Mesendoderm (in vitro differentiated cells): ENCODE data around the gene TBCB.
"Not testable (repeated sequence)": the region's sequence is repeated elsewhere in the genome, so short reads cannot be mapped to it uniquely, and the experiment has no call there.

Source experiments
- DNase-seq: peaks from one replicate; pipeline ENCODE4 v3.0.0; 2013
- H2AK5ac ChIP-seq: 2 replicates; pipeline ENCODE4 v1.6.1; 2013; ENCODE audit warnings: low read length, inconsistent platforms
- H2BK120ac ChIP-seq: 2 replicates; pipeline ENCODE4 v1.6.1; 2013; ENCODE audit warnings: low read depth, mild to moderate bottlenecking, low read length, moderate library complexity, mixed read lengths
- H2BK15ac ChIP-seq: replicated peaks from 2 replicates; pipeline ENCODE4 v1.6.1; 2013; ENCODE audit warnings: low read depth, mild to moderate bottlenecking, moderate library complexity
- H2BK5ac ChIP-seq: 2 replicates; pipeline ENCODE4 v1.6.1; 2013; ENCODE audit warnings: low read length, inconsistent platforms
- H3K18ac ChIP-seq: 2 replicates; pipeline ENCODE4 v1.6.1; 2013; ENCODE audit warnings: mild to moderate bottlenecking, low read length, mixed read lengths
- H3K23ac ChIP-seq: one replicate; pipeline ENCODE4 v1.6.1; 2013; ENCODE audit warnings: low read length
- H3K27ac ChIP-seq: 2 replicates; pipeline ENCODE4 v1.5.1; 2013; ENCODE audit warnings: low read depth, mild to moderate bottlenecking, inconsistent platforms, low read length, moderate library complexity
- H3K27me3 ChIP-seq: 2 replicates; pipeline ENCODE4 v1.6.1; 2013; ENCODE audit warnings: low read length, control low read depth, mild to moderate bottlenecking, inconsistent platforms; ENCODE audit not compliant: insufficient read depth, poor library complexity
- H3K36me3 ChIP-seq: 2 replicates; pipeline ENCODE4 v1.6.1; 2013; ENCODE audit warnings: low read length, inconsistent platforms; ENCODE audit not compliant: control insufficient read depth, insufficient read depth
- H3K4ac ChIP-seq: one replicate; pipeline ENCODE4 v1.6.1; 2013; ENCODE audit warnings: low read depth, mild to moderate bottlenecking, low read length, moderate library complexity
- H3K4me1 ChIP-seq: 2 replicates; pipeline ENCODE4 v1.6.1; 2013; ENCODE audit warnings: low read depth, low read length, inconsistent platforms; ENCODE audit not compliant: control insufficient read depth
- H3K4me2 ChIP-seq: 2 replicates; pipeline ENCODE4 v1.6.1; 2013; ENCODE audit warnings: low read length
- H3K4me3 ChIP-seq: 2 replicates; pipeline ENCODE4 v1.5.1; 2013; ENCODE audit warnings: mild to moderate bottlenecking, low read length
- H3K56ac ChIP-seq: one replicate; pipeline ENCODE4 v1.6.1; 2013; ENCODE audit warnings: low read length
- H3K79me1 ChIP-seq: 2 replicates; pipeline ENCODE4 v1.6.1; 2013; ENCODE audit warnings: low read length, inconsistent platforms
- H3K79me2 ChIP-seq: 2 replicates; pipeline ENCODE4 v1.6.1; 2013; ENCODE audit warnings: mild to moderate bottlenecking, low read length; ENCODE audit not compliant: control insufficient read depth, insufficient read depth
- H3K9ac ChIP-seq: 2 replicates; pipeline ENCODE4 v1.6.1; 2013; ENCODE audit warnings: low read length, inconsistent platforms
- H4K5ac ChIP-seq: one replicate; pipeline ENCODE4 v1.6.1; 2013; ENCODE audit warnings: low read length
- H4K8ac ChIP-seq: one replicate; pipeline ENCODE4 v1.6.1; 2013; ENCODE audit warnings: low read depth, mild to moderate bottlenecking, control low read depth, low read length, moderate library complexity
- WGBS: extraction: QIAGEN DNeasy Blood & Tissue Kit; methylation state at CpG from one replicate; pipeline ENCODE4 v1.1.7; 2013; ENCODE audit warnings: low lambda C conversion rate, missing lambda C conversion rate; ENCODE audit not compliant: insufficient coverage; ENCODE audit errors: extremely low coverage; 5-methylcytosine and 5-hydroxymethylcytosine counted together

TBCB gene

DNA sequence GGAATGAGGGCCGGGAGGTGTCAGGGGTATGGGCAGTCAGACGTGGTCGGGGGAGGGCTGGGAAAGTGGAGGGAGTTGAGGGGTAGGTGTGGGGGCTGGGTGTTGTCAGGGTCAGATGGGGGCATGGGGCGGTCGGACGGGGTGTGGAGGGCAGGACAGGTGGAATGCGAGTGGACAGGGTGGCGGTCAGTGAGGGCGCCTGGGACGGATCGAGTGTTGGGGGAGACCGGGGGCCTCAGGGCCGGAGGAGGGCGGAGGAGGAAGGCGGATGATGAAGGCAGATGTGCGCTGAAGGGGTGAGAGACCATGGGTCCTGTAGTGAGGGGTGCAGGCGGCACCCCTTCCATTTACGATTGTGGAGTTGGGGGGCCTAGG lies 5.7 kb downstream of the TBCB start:
- peaks cover 5% of the 10 kb centered on the region for H3K79me2 ChIP-seq
- no peak overlapping the region for H2BK15ac ChIP-seq
- no peak for DNase-seq
- H4K5ac ChIP-seq = no peak overlapping the region
- peaks cover 4% of the 10 kb centered on the region for H3K36me3 ChIP-seq
- H2BK120ac ChIP-seq = no peak overlapping the region
- peaks cover 9% of the 10 kb centered on the region for H3K79me1 ChIP-seq
- H3K4ac ChIP-seq = no peak overlapping the region
- no peak overlapping the region for H3K4me2 ChIP-seq
- no peak overlapping the region for H2BK5ac ChIP-seq
- no peak overlapping the region for H3K27ac ChIP-seq
- no CpG with 5 or more reads among the region's 18 CpGs for WGBS
- peaks cover 4% of the 10 kb centered on the region for H3K4me1 ChIP-seq
- H3K27me3 ChIP-seq = no peaks in the 10 kb centered on the region
- H3K18ac ChIP-seq = no peak overlapping the region
- no peak overlapping the region for H3K56ac ChIP-seq
- no peak overlapping the region for H4K8ac ChIP-seq
- H3K9ac ChIP-seq = no peak overlapping the region
- no peak overlapping the region for H3K4me3 ChIP-seq
- H2AK5ac ChIP-seq = no peak overlapping the region
- H3K23ac ChIP-seq = no peak overlapping the region

DNA sequence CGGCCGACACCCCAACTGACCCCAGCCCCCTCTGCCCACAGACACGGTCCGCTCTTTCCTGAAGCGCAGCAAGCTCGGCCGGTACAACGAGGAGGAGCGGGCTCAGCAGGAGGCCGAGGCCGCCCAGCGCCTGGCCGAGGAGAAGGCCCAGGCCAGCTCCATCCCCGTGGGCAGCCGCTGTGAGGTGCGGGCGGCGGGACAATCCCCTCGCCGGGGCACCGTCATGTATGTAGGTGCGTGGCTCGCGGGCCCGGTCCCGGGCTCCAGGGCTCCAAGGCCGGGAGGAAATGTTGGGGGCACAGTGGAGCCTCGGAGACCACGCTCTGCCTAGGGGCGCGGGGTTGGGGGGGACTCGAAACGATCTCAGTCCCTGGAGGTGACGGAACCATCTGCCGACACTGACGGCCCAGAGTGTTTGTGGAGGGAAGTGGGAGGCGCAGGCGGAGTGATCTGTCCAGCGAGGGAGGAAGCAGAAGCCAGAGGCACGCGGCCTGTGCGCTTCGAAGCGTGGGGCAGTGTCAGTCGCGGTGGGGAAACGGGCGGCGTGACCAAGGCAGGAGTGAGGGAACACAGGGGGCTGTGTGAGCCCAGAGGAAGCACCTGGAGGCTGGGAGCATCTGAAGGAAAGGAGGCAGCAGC lies 6.3 kb downstream of the TBCB start:
- H3K4me3 ChIP-seq = no peak overlapping the region
- DNase-seq = no peak
- H3K27ac ChIP-seq = no peak overlapping the region
- no peak overlapping the region for H2BK5ac ChIP-seq
- no peaks in the 10 kb centered on the region for H3K4me1 ChIP-seq
- H3K4me2 ChIP-seq = no peak overlapping the region
- no peak overlapping the region for H2AK5ac ChIP-seq
- H3K27me3 ChIP-seq = no peaks in the 10 kb centered on the region
- H3K23ac ChIP-seq = no peak overlapping the region
- no peak overlapping the region for H3K56ac ChIP-seq
- H3K9ac ChIP-seq = no peak overlapping the region
- no peak overlapping the region for H3K4ac ChIP-seq
- no peak overlapping the region for H4K5ac ChIP-seq
- no peak overlapping the region for H2BK15ac ChIP-seq
- peaks cover 3% of the 10 kb centered on the region for H3K79me1 ChIP-seq
- H2BK120ac ChIP-seq = no peak overlapping the region
- no peaks in the 10 kb centered on the region for H3K79me2 ChIP-seq
- WGBS = no CpG with 5 or more reads among the region's 49 CpGs
- peaks cover 2% of the 10 kb centered on the region for H3K36me3 ChIP-seq
- H3K18ac ChIP-seq = no peak overlapping the region
- H4K8ac ChIP-seq = no peak overlapping the region

DNA sequence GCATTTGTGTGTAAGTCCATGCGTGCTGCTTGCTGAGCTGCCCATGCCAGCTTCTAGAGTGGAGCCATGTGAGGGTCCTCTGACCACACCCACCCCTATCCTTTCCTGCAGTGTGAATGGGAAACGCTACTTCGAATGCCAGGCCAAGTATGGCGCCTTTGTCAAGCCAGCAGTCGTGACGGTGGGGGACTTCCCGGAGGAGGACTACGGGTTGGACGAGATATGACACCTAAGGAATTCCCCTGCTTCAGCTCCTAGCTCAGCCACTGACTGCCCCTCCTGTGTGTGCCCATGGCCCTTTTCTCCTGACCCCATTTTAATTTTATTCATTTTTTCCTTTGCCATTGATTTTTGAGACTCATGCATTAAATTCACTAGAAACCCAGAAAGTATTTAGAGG lies 10.3 kb downstream of the TBCB start:
- Histone ChIP-seq H3K4me1 (no peaks in the 10 kb centered on the region), H3K36me3 (no peaks in the 10 kb centered on the region), H4K5ac (no peak overlapping the region), H3K27me3 (no peaks in the 10 kb centered on the region), H3K23ac (no peak overlapping the region), H4K8ac (no peak overlapping the region), H3K18ac (no peak overlapping the region), H2AK5ac (no peak overlapping the region), H3K4me2 (no peak overlapping the region), H3K27ac (no peak overlapping the region), H2BK5ac (no peak overlapping the region), H3K79me2 (no peaks in the 10 kb centered on the region), H3K4me3 (no peak overlapping the region), H2BK120ac (no peak overlapping the region), H3K79me1 (no peaks in the 10 kb centered on the region), H2BK15ac (no peak overlapping the region), H3K9ac (no peak overlapping the region), H3K4ac (no peak overlapping the region), H3K56ac (no peak overlapping the region)
- no CpG with 5 or more reads among the region's 9 CpGs for WGBS
- DNase-seq = no peak

DNA sequence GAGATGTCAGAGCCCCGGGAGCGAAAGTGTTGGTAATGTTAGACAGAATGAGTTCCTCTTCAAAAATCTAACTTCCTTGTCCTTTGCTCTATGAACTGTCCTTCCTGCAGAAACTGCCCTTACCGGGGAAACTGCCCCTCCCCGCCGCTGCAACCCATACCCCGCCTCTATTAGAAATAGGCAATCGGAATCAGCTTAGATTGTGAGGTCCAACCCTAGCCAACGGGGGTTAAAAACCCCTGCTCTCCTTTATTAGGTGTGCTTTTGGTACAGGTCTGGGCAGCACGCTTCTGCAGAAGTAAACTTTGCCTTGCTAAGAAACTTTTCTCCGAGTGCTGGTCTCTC lies 13.1 kb downstream of the TBCB start:
- Histone ChIP-seq H4K8ac (no peak overlapping the region), H3K18ac (peak overlapping the region; percentile 45), H3K4me1 (no peaks in the 10 kb centered on the region), H2BK15ac (no peak overlapping the region), H3K4ac (peak overlapping the region; percentile 2), H3K23ac (no peak overlapping the region), H3K79me1 (no peaks in the 10 kb centered on the region), H3K4me2 (peak overlapping the region; percentile 73), H2BK5ac (no peak overlapping the region), H3K27me3 (no peaks in the 10 kb centered on the region), H3K27ac (peak overlapping the region; percentile 84), H2BK120ac (no peak overlapping the region), H4K5ac (no peak overlapping the region), H2AK5ac (no peak overlapping the region), H3K9ac (peak overlapping the region; percentile 81), H3K56ac (peak overlapping the region; percentile 90), H3K4me3 (peak overlapping the region; percentile 43), H3K36me3 (no peaks in the 10 kb centered on the region), H3K79me2 (no peaks in the 10 kb centered on the region)
- DNase-seq = no peak
- WGBS = no CpG with 5 or more reads among the region's 10 CpGs

DNA sequence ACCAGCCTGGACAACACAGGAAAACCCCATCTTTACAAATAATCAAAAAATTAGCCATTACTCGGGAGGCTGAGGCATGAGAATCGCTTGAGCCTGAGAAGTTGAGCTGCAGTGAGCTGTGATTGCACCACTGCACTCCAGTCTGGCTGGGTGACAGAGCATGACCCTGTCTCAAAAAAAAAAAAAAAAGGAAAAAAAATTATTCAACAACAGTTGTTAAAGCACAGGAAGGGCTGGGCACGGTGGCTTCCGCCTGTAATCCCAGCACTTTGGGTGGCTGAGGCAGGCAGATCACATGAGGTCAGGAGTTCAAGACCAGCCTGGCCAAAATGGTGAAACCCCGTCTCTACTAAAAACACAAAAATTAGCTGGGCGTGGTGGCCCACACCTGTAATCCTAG lies 16.0 kb downstream of the TBCB start:
- H2BK120ac ChIP-seq, H3K4me2 ChIP-seq, H3K4ac ChIP-seq, H3K56ac ChIP-seq, H3K27me3 ChIP-seq, H3K36me3 ChIP-seq, H3K18ac ChIP-seq, H3K27ac ChIP-seq, H3K4me3 ChIP-seq, H3K79me1 ChIP-seq, H3K4me1 ChIP-seq, DNase-seq, H3K9ac ChIP-seq, H2BK5ac ChIP-seq, H3K23ac ChIP-seq, H3K79me2 ChIP-seq, H2BK15ac ChIP-seq, H4K8ac ChIP-seq, H2AK5ac ChIP-seq, H4K5ac ChIP-seq: not testable (repeated sequence)
- WGBS = no CpG with 5 or more reads among the region's 6 CpGs

DNA sequence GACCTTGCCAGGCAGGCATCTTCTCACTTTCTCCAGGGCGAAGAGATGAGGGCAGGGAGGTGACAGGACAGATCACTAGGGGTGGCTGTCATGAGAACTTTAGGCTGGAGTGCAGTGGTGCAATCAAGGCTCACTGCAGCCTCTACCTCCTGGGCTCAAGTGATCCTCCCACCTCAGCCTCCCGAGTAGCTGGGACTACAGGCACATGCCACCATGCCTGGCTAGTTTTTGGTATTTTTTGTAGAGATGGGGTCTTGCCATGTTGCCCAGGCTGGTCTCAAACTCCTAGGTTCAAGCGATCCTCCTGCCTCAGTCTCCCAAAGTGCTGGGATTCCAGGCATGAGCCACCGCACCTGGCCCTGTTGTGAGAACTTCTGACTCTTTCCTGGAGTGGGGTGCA lies 19.6 kb downstream of the TBCB start:
- not testable (repeated sequence) for H2BK120ac ChIP-seq, H3K18ac ChIP-seq, H3K79me2 ChIP-seq, DNase-seq, H2AK5ac ChIP-seq, H3K4ac ChIP-seq, H3K56ac ChIP-seq, H3K4me1 ChIP-seq, H3K4me2 ChIP-seq, H3K27ac ChIP-seq, H3K79me1 ChIP-seq, H3K27me3 ChIP-seq, H3K4me3 ChIP-seq, H2BK15ac ChIP-seq, H2BK5ac ChIP-seq, H4K8ac ChIP-seq, H4K5ac ChIP-seq, H3K23ac ChIP-seq, H3K36me3 ChIP-seq, H3K9ac ChIP-seq
- no CpG with 5 or more reads among the region's 4 CpGs for WGBS
